ENCODE results near the gene MRPS14.

MRPS14 gene

DNA sequence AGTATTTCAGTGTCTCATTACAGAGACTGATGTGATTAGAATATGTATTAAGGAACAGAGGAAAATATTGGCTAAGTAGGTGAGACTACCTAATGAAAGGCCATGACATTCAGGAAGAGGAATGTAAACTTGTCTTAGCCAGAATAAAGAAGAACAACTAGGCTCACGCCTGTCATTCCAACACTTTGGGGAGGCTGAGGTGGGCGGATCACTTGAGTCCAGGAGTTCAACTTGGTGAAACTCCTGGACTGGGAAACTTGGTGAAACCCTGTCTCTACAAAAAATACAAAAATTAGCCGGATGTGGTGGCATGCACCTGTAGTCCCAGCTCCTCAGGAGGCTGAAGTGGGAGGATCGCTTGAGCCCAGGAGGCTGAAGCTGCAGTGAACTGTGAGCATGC is 38.3 kb downstream of the MRPS14 start:
- CTCF ChIA-PET = interaction anchor here (1.2 kb wide), 1 partner anchor 14 kb away, joined by 6 read pairs; no protein-coding TSS in a partner anchor
- POLR2A ChIA-PET = interaction anchor here (1.1 kb wide), 1 partner anchor 15 kb away, joined by 3 read pairs; the partner anchor contains the start of gene CACYBP

DNA sequence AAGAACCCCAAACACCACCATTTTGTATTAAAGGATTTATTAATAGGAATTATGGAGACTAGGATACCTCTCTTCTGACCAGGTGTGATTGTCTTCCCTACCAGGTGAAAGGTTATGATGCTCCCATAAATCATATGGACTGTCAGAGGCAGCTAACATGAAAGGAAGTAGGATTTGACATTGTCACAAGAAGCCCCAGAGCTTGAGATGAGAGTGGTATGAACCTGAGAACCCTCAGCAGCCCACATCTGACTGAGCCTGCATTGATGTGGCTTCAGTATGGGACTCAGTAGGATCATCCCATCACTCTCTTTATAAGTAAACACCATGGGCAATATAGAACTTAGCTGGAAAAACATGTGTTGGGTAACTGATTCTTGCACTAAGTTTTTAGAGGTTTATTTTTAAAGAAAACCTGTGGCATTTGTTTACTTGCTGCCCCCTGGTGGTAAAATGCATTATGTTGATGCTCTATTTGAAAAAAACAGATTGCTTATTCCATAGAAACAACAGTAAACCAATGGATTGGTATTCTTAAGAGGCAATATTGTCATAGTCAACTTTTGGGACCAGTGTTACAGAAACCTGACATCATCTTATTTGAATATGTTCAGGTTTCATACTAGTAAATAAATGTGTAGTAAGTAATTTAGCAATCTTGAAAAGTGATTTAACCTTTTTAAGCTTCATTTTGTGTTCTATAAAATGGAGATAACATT is 40.1 kb downstream of the MRPS14 start:
- DNase-seq (ENCODE audit: extremely low spot score) = peak; percentile 34
- POLR2A ChIA-PET = no interaction called here
- CTCF ChIA-PET = interaction anchor here (0.6 to 1.5 kb wide), 5 partner anchors 100 to 236 kb away, joined by 3 to 5 read pairs (median 3); no protein-coding TSS in a partner anchor
- TF ChIP-seq FOXM1 (IDR thresholded peaks at IDR 0.05; ENCODE audit: borderline replicate concordance) (no peak), ELF4 (IDR thresholded peaks at IDR 0.05) (no peak), SUZ12 (IDR thresholded peaks at IDR 0.05) (no peak), FOXK2 (IDR thresholded peaks at IDR 0.05) (no peak), NFRKB (IDR thresholded peaks at IDR 0.05) (no peak), PKNOX1 (IDR thresholded peaks at IDR 0.05) (0 out of 2 replicates have a peak, but pooled peaks have one; percentile 27), ZNF384 (IDR thresholded peaks at IDR 0.05) (peak; percentile 54)

More for the DNA sequence above, 38.3 kb downstream of the MRPS14 start:
- DNase-seq (ENCODE audit: extremely low spot score) = no peak
- no peak for TF ChIP-seq ELF4 (IDR thresholded peaks at IDR 0.05)
- TF ChIP-seq L3MBTL2 (conservative IDR thresholded peaks at IDR 0.05) = no peak
- TF ChIP-seq CTBP1 (IDR thresholded peaks at IDR 0.05; ENCODE audit: borderline replicate concordance) = no peak
- no peak for TF ChIP-seq ARNT (IDR thresholded peaks at IDR 0.05)
- no peak for TF ChIP-seq PKNOX1 (IDR thresholded peaks at IDR 0.05)
- no peak for TF ChIP-seq FOXK2 (IDR thresholded peaks at IDR 0.05)
- no peak for TF ChIP-seq BHLHE40 (IDR thresholded peaks at IDR 0.05; ENCODE audit: borderline replicate concordance)
- no peak for TF ChIP-seq FOXA1 (IDR thresholded peaks at IDR 0.05)

GRCh38 chr1:174976436-174977108 is 46.7 kb downstream of the MRPS14 start:
- no peak for TF ChIP-seq FOXA1 (IDR thresholded peaks at IDR 0.05)
- POLR2A ChIA-PET = no interaction called here
- CTCF ChIA-PET = interaction anchor here (1.2 kb wide), 1 partner anchor 93 kb away, joined by 3 read pairs; no protein-coding TSS in a partner anchor
- DNase-seq (ENCODE audit: extremely low spot score) = no peak

GRCh38 chr1:174975764-174976163 is 47.5 kb downstream of the MRPS14 start:
- DNase-seq (ENCODE audit: extremely low spot score) = no peak
- ChIA-PET CTCF (interaction anchor here (1.2 kb wide), 1 partner anchor 92 kb away, joined by 3 read pairs; no protein-coding TSS in a partner anchor), POLR2A (no interaction called here)
- no peak for TF ChIP-seq BHLHE40 (IDR thresholded peaks at IDR 0.05; ENCODE audit: borderline replicate concordance)
- no peak for TF ChIP-seq CTBP1 (IDR thresholded peaks at IDR 0.05; ENCODE audit: borderline replicate concordance)
- TF ChIP-seq ELF4 (IDR thresholded peaks at IDR 0.05) = no peak
- no peak for TF ChIP-seq ARNT (IDR thresholded peaks at IDR 0.05)
- TF ChIP-seq ZNF384 (IDR thresholded peaks at IDR 0.05) = no peak
- TF ChIP-seq HDGF (IDR thresholded peaks at IDR 0.05; ENCODE audit: borderline replicate concordance) = no peak
- no peak for TF ChIP-seq L3MBTL2 (conservative IDR thresholded peaks at IDR 0.05)
- TF ChIP-seq PKNOX1 (IDR thresholded peaks at IDR 0.05) = no peak
- TF ChIP-seq LEF1 (IDR thresholded peaks at IDR 0.05; ENCODE audit: borderline replicate concordance) = no peak
- TF ChIP-seq NFRKB (IDR thresholded peaks at IDR 0.05) = no peak
- TF ChIP-seq FOXM1 (IDR thresholded peaks at IDR 0.05; ENCODE audit: borderline replicate concordance) = no peak
- TF ChIP-seq SP1 (IDR thresholded peaks at IDR 0.05) = no peak
- no peak for TF ChIP-seq TARDBP (IDR thresholded peaks at IDR 0.05)

- ChIA-PET CTCF (interaction anchor here (0.9 kb wide), 1 partner anchor 42 kb away, joined by 4 read pairs; no protein-coding TSS in a partner anchor), POLR2A (no interaction called here)
- no peak for DNase-seq (ENCODE audit: extremely low spot score)
Observed at GRCh38 chr1:174974711-174975119, 48.5 kb downstream of the MRPS14 start.

More at GRCh38 chr1:174974711-174975119, 48.5 kb downstream of the MRPS14 start:
- TF ChIP-seq HDGF (IDR thresholded peaks at IDR 0.05; ENCODE audit: borderline replicate concordance) (no peak), ARNT (IDR thresholded peaks at IDR 0.05) (no peak), PKNOX1 (IDR thresholded peaks at IDR 0.05) (no peak), LEF1 (IDR thresholded peaks at IDR 0.05; ENCODE audit: borderline replicate concordance) (no peak), ELF4 (IDR thresholded peaks at IDR 0.05) (no peak), FOXA1 (IDR thresholded peaks at IDR 0.05) (no peak)

Data from HEK293T (cell line).